ENCODE measurements around the gene SLX9.

SLX9 gene

DNA sequence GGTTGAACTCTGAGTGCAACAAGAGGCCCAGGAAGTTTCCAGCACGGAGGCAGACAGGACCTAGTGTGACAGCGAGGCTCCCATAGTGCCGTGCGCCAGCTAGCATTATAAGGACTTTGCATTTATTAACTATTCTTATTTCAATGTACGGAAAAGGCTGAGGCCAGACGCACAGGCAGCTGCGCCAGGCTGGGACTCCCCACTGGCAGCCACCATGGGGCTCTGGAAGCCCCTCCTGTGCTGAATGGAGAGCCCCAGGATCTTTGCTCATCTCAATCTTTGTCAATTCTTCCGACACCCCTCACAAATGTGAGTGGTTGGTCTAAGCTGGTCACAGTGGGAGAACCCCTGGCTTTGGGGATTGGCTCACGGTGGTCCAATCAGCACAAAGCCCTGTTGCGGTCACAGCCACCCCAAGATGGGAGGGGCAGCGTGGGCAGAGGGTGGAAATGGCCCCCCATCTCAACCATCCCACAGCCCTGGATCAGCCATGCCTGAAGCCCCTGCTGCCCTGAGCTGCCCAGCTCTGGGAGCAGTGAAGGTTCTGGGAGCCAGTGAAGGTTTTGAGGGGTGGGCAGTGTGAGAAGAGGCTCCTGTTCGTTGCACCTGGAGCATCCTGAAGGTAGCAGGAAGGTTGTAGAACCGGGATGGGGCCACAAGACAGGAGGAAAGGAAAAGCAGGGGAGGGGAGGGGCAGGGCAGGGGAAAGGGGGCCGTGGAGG lies 75.1 kb downstream of the SLX9 start:
- TF ChIP-seq ZFX (IDR thresholded peaks at IDR 0.05) = no peak
- TF ChIP-seq, protein P1, sequence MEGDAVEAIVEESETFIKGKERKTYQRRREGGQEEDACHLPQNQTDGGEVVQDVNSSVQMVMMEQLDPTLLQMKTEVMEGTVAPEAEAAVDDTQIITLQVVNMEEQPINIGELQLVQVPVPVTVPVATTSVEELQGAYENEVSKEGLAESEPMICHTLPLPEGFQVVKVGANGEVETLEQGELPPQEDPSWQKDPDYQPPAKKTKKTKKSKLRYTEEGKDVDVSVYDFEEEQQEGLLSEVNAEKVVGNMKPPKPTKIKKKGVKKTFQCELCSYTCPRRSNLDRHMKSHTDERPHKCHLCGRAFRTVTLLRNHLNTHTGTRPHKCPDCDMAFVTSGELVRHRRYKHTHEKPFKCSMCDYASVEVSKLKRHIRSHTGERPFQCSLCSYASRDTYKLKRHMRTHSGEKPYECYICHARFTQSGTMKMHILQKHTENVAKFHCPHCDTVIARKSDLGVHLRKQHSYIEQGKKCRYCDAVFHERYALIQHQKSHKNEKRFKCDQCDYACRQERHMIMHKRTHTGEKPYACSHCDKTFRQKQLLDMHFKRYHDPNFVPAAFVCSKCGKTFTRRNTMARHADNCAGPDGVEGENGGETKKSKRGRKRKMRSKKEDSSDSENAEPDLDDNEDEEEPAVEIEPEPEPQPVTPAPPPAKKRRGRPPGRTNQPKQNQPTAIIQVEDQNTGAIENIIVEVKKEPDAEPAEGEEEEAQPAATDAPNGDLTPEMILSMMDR (conservative IDR thresholded peaks at IDR 0.05) = no peak
- no peak overlapping the region for H3K27ac ChIP-seq

DNA sequence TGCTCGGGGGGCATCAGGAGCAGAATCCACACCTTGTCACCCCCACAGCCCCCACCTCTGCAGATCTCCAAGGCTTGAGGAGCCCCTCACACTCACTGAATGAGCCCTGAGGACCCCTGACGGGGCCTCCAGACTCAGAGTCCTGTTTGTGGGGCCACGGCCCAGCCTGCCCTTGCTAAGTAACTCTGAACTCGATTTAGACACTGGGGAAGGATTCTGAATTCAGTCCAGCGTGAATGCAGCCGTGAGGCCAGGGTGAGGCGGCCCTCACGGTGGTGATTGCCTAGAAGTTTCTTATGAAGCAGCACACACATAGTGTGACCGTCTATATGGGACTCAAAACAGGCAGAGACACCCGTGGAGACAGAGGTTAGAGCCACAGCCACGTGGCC lies 75.6 kb downstream of the SLX9 start:
- TF ChIP-seq, protein P1 (conservative IDR thresholded peaks at IDR 0.05) = no peak
- no peak for TF ChIP-seq ZFX (IDR thresholded peaks at IDR 0.05)
- H3K27ac ChIP-seq = no peak overlapping the region

DNA sequence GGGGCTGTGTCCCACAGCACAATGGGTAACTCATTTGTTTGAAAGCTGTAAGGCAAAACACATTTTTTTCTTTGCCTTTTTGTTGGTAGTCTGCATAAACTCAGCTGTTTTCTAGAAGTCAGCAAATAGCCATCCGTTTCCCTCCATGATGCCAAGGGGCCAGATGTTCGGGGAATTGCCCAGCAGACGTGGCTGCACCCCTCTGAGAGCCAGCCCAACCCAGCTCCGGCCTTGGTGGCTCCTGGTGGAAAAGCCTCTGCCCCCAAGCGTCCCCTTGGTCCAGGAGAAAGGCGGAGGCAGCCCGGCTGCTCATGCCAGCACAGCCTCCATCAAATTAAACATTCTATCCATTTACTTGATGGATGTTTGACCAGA lies 76.2 kb downstream of the SLX9 start:
- no peak overlapping the region for H3K27ac ChIP-seq
- TF ChIP-seq ZFX (IDR thresholded peaks at IDR 0.05) = no peak
- TF ChIP-seq, protein P1 (conservative IDR thresholded peaks at IDR 0.05) = no peak

DNA sequence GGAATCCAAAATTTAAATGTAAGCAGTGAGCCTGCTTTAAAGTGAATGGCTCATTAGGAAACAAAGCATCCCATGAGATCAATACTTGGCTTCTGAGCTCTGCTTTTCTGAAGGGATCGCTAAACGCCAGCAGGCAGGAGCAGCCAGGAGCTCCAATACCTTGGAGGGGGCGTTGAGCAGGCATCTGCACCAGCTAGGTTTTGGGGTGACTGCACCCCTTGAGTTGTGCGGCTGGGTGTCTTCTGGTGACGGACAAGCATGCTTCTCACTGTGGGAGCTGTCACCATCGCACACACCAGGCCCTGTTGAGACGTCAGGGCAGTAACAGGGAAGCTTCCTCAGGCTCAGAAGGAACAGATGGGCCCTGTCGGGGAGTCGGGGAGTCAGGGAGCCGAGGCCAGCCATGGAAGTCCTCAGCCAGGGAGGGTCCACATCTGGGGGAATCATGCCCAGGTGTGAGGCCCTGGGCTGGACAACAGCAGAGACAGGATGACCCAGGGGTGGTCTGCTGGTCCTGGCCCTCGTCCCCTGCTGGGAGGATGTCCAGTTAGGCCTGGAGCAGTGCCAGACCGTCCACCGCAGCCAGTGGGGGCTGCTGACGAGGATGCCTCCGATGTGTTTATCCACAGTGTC lies 76.7 kb downstream of the SLX9 start:
- TF ChIP-seq, protein P1 (conservative IDR thresholded peaks at IDR 0.05) = no peak
- no peak for TF ChIP-seq ZFX (IDR thresholded peaks at IDR 0.05)

DNA sequence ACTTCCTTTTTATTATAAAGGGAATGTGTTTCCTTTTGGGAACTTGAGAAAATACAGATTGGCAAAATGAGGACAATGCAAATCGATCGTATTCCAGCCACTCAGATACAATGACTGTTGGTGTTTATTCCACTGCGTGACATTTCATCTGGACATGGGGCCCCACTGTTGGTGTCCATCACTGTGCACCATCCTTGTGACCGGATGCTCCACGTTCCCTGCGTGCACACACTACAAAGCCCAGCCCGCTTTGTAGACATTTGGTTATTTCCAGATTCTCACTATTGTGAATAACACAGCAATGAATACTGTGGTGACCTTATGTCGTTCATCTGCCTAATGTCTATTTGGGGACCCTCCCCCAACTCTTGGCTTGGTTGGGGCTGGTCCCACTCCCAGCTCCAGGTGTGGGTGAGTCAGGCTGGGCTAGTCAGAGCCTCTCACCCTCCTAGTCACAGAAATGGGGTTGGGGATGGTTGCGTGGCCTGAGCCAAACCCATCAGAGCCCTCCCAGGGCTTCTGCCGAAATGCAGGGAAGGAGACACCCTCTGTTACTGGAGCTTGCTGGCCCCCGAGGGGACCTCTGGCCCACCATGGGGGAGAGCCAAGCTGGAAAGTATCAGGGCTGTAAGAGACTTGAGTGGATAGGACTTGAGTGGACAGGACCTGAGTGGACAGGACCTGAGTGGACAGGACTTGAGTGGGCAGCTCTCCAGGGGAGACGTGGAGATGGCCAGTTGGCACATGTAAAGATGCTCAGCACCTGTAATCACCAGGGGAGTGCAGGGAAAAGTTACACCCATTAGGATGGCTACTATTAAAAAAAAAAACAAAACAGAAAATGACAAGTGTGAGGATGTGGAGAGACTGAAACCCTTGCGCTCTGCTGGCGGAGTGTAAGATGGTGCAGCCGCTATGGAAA lies 77.5 kb downstream of the SLX9 start:
- no peak for TF ChIP-seq ZFX (IDR thresholded peaks at IDR 0.05)
- TF ChIP-seq, protein P1 (conservative IDR thresholded peaks at IDR 0.05) = no peak
- H3K27ac ChIP-seq = no peak overlapping the region

More for the DNA sequence above, 76.7 kb downstream of the SLX9 start:
- H3K27ac ChIP-seq = no peak overlapping the region

DNA sequence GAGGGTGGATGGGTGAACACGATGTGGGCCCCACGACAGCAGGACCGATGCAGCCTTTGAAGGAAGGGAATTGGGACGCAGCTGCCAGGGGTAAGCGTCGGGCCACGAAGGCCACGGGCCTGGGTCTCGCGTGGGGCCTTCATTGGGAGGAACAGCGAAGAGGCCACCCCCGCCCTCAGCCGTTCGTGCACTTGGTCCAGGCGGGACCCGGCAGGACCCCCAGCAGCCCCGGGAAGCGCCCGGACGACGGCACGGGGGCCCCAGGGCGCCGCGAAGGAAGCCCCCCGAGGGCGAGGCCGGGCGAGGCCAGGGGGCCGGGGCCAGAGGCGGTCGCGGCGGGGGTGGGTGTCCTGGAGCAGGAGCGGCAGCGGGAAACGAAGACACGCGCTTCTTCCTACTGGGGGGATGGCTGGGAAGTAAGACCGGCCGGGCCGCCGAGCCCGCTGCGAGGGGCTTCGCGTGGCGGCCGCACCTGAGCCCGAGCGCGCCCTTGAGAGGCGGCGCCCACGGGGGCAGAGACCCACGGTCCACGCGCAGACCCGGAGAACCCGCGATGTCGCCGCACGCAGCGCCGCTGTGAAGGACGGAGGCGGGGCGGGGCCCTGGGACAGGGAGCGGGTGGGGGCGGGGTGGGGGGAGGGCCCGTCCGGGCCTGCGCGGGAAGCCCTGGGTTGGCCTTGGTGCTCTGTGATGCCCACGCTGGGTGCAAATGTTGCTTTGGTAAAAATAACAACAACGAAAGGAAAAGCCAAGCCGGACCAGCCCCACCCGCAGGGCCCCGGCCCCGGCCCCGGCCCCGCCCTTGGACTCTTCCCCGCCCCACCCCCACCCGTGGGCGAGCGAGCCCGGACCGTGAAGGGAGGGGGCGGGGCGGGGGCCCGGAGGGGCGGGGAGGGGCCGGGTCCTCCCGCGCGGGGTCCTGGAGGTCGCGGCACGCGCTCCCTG lies 78.6 kb downstream of the SLX9 start:
- no peak overlapping the region for H3K27ac ChIP-seq
- no peak for TF ChIP-seq ZFX (IDR thresholded peaks at IDR 0.05)
- TF ChIP-seq, protein P1 (conservative IDR thresholded peaks at IDR 0.05) = no peak

Measured in C4-2B (cell line).